ENCODE data around the gene PNPT1. TPM values are rescaled to one million over a fixed set of nuclear protein-coding genes. Genes with fewer than 3 reads are reported as not detected.

The PNPT1 gene
- total and polyA plus RNA-seq, 9 of the 15 experiments (the other 6 are each of a cell fraction or from before 2014, with no cell fraction given): 46.5 to 104 (median 62.7) TPM

DNA sequence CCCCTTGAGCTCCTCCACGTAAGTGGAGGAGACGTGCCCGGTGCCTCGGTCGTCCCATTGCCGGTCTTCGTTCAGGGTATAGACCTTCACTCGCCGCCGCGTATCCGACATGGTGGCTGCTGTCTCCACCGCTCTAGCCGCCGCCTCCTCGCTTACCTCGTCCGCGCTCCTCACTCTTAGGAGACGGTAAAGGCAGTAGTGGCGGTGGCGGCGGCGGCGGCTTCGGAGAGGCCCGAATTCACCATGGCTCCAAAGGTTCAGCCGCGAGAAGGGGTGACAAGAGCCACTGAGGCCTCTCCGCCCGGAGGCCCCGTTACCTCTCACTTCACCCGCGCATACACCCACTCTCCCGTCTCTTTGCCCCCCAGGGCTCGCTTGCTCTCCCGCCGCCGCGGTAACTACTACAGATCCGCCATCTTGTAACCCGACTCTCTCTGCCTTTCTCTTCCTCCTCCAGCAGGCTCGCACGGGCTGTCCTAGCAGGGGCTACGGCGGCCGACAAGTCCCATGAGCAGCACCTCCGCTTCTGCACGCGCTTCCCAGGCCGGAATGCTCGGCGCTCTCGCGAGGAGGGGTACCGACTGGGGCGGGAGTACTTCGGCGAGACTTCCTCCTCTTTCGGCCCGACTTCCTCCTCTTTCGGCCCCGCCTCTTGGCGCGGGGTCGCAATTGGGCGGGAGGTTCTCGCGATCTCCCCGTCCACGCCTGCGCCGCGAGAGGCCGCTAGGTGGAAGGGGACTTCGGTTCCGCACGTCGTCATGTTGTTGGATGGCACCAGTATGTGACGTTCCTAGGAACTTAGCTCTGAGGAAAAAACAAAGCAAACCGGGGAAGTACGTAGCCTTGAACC lies 76.2 kb downstream of the PNPT1 start, which contains the start of gene PPP4R3B (continued):
- TF ChIP-seq, protein P1, sequence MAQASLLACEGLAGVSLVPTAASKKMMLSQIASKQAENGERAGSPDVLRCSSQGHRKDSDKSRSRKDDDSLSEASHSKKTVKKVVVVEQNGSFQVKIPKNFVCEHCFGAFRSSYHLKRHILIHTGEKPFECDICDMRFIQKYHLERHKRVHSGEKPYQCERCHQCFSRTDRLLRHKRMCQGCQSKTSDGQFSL (CRISPR knock-in tag; IDR thresholded peaks at IDR 0.05): peak; percentile 59
- TF ChIP-seq, protein P1 (tag; IDR thresholded peaks at IDR 0.05): no peak
- TF ChIP-seq, protein P2, sequence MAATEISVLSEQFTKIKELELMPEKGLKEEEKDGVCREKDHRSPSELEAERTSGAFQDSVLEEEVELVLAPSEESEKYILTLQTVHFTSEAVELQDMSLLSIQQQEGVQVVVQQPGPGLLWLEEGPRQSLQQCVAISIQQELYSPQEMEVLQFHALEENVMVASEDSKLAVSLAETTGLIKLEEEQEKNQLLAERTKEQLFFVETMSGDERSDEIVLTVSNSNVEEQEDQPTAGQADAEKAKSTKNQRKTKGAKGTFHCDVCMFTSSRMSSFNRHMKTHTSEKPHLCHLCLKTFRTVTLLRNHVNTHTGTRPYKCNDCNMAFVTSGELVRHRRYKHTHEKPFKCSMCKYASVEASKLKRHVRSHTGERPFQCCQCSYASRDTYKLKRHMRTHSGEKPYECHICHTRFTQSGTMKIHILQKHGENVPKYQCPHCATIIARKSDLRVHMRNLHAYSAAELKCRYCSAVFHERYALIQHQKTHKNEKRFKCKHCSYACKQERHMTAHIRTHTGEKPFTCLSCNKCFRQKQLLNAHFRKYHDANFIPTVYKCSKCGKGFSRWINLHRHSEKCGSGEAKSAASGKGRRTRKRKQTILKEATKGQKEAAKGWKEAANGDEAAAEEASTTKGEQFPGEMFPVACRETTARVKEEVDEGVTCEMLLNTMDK (IDR thresholded peaks at IDR 0.05; ENCODE audit: borderline replicate concordance, insufficient read depth, low read depth, low read length, poor library complexity, severe bottlenecking): peak; percentile 98
- TF ChIP-seq MTA2 (IDR thresholded peaks at IDR 0.05; ENCODE audit: low read depth) (no peak), MAZ (CRISPR knock-in tag; conservative IDR thresholded peaks at IDR 0.05 in 1 of 2, IDR thresholded peaks at IDR 0.05 in 1 of 2) (peak; percentile 90 to 91), RBFOX2 (IDR thresholded peaks at IDR 0.05; ENCODE audit: low read depth, low read length) (peak; percentile 96), PHF8 (IDR thresholded peaks at IDR 0.05; ENCODE audit: borderline replicate concordance, low read length) (peak; percentile 64; the same call in 1 of the 2 replicates), SMAD4 (CRISPR knock-in tag; conservative IDR thresholded peaks at IDR 0.05) (0 out of 2 replicates have a peak, but pooled peaks have one; percentile 24)
- TF ChIP-seq, protein P3, sequence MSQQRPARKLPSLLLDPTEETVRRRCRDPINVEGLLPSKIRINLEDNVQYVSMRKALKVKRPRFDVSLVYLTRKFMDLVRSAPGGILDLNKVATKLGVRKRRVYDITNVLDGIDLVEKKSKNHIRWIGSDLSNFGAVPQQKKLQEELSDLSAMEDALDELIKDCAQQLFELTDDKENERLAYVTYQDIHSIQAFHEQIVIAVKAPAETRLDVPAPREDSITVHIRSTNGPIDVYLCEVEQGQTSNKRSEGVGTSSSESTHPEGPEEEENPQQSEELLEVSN (IDR thresholded peaks at IDR 0.05; ENCODE audit: borderline replicate concordance in 1 of 2, extremely low read depth in 1 of 2, insufficient read depth in 1 of 2, insufficient read length in 1 of 2, low read depth in 1 of 2, low read length in 1 of 2, poor library complexity in 1 of 2, severe bottlenecking in 1 of 2): peak; percentile 50 to 64
- TF ChIP-seq, protein P4, sequence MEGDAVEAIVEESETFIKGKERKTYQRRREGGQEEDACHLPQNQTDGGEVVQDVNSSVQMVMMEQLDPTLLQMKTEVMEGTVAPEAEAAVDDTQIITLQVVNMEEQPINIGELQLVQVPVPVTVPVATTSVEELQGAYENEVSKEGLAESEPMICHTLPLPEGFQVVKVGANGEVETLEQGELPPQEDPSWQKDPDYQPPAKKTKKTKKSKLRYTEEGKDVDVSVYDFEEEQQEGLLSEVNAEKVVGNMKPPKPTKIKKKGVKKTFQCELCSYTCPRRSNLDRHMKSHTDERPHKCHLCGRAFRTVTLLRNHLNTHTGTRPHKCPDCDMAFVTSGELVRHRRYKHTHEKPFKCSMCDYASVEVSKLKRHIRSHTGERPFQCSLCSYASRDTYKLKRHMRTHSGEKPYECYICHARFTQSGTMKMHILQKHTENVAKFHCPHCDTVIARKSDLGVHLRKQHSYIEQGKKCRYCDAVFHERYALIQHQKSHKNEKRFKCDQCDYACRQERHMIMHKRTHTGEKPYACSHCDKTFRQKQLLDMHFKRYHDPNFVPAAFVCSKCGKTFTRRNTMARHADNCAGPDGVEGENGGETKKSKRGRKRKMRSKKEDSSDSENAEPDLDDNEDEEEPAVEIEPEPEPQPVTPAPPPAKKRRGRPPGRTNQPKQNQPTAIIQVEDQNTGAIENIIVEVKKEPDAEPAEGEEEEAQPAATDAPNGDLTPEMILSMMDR (IDR thresholded peaks at IDR 0.05 in 2 of 3, conservative IDR thresholded peaks at IDR 0.05 in 1 of 3; ENCODE audit: insufficient read depth in 2 of 3, low read depth in 1 of 3, low read length in 3 of 3): peak; percentile 21 to 49 (median 48); a peak in 3 of 6 replicates
- TF ChIP-seq, protein P5, sequence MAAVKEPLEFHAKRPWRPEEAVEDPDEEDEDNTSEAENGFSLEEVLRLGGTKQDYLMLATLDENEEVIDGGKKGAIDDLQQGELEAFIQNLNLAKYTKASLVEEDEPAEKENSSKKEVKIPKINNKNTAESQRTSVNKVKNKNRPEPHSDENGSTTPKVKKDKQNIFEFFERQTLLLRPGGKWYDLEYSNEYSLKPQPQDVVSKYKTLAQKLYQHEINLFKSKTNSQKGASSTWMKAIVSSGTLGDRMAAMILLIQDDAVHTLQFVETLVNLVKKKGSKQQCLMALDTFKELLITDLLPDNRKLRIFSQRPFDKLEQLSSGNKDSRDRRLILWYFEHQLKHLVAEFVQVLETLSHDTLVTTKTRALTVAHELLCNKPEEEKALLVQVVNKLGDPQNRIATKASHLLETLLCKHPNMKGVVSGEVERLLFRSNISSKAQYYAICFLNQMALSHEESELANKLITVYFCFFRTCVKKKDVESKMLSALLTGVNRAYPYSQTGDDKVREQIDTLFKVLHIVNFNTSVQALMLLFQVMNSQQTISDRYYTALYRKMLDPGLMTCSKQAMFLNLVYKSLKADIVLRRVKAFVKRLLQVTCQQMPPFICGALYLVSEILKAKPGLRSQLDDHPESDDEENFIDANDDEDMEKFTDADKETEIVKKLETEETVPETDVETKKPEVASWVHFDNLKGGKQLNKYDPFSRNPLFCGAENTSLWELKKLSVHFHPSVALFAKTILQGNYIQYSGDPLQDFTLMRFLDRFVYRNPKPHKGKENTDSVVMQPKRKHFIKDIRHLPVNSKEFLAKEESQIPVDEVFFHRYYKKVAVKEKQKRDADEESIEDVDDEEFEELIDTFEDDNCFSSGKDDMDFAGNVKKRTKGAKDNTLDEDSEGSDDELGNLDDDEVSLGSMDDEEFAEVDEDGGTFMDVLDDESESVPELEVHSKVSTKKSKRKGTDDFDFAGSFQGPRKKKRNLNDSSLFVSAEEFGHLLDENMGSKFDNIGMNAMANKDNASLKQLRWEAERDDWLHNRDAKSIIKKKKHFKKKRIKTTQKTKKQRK (IDR thresholded peaks at IDR 0.05; ENCODE audit: borderline replicate concordance, low read depth, low read length): no peak
- TF ChIP-seq, protein P6, sequence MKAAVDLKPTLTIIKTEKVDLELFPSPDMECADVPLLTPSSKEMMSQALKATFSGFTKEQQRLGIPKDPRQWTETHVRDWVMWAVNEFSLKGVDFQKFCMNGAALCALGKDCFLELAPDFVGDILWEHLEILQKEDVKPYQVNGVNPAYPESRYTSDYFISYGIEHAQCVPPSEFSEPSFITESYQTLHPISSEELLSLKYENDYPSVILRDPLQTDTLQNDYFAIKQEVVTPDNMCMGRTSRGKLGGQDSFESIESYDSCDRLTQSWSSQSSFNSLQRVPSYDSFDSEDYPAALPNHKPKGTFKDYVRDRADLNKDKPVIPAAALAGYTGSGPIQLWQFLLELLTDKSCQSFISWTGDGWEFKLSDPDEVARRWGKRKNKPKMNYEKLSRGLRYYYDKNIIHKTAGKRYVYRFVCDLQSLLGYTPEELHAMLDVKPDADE (conservative IDR thresholded peaks at IDR 0.05; ENCODE audit: control insufficient read depth, low read depth, low read length): peak; percentile 27; the same call in 1 of the 2 replicates

Data from K562 (cell line).